Endothelial cell (in vitro differentiated cells): Measurements from ENCODE around the gene TMTC4. TPM values are rescaled to one million over a fixed set of nuclear protein-coding genes. Genes with fewer than 3 reads are reported as not detected.

Source experiments
- DNase-seq: peaks from one replicate; pipeline ENCODE4 v3.0.0; 2021; ENCODE audit warnings: low spot score
- H3K27ac Mint-ChIP-seq: one replicate; pipeline ENCODE4 v1.8.0; 2021; ENCODE audit warnings: mixed read lengths, inconsistent platforms; ENCODE audit not compliant: unreplicated experiment
- H3K27me3 Mint-ChIP-seq: one replicate; pipeline ENCODE4 v1.8.0; 2021; ENCODE audit warnings: mild to moderate bottlenecking, moderate library complexity, mixed read lengths, inconsistent platforms; ENCODE audit not compliant: unreplicated experiment
- H3K36me3 Mint-ChIP-seq: one replicate; pipeline ENCODE4 v1.8.0; 2021; ENCODE audit warnings: mild to moderate bottlenecking, low read depth, mixed read lengths, inconsistent platforms; ENCODE audit not compliant: unreplicated experiment
- H3K4me1 Mint-ChIP-seq: one replicate; pipeline ENCODE4 v1.8.0; 2021; ENCODE audit warnings: mild to moderate bottlenecking, mixed read lengths, inconsistent platforms; ENCODE audit not compliant: unreplicated experiment
- H3K4me3 Mint-ChIP-seq: one replicate; pipeline ENCODE4 v1.8.0; 2021; ENCODE audit warnings: mild to moderate bottlenecking, mixed read lengths, inconsistent platforms; ENCODE audit not compliant: unreplicated experiment
- H3K9me3 Mint-ChIP-seq: one replicate; pipeline ENCODE4 v1.8.0; 2021; ENCODE audit warnings: mixed read lengths, inconsistent platforms; ENCODE audit not compliant: unreplicated experiment
- CTCF ChIP-seq: fragments of 200-600 bp; sonication (generic); IDR thresholded peaks from one replicate; pipeline ENCODE4 v1.5.0; 2021; ENCODE audit warnings: antibody characterized with exemption; ENCODE audit not compliant: unreplicated experiment
- total RNA-seq: library from RNA; stranded (reverse); fragmentation: NEBNext Ultra II Directional; extraction: Animal tissue kit (Norgen Biotek cat#: 25700); gene quantifications from one replicate; pipeline ENCODE4 v1.2.1, GENCODE V29; 2021; ENCODE audit not compliant: unreplicated experiment

Gene TMTC4
- total RNA-seq, 1 donor from 2014 or later = 40.1 TPM

DNA sequence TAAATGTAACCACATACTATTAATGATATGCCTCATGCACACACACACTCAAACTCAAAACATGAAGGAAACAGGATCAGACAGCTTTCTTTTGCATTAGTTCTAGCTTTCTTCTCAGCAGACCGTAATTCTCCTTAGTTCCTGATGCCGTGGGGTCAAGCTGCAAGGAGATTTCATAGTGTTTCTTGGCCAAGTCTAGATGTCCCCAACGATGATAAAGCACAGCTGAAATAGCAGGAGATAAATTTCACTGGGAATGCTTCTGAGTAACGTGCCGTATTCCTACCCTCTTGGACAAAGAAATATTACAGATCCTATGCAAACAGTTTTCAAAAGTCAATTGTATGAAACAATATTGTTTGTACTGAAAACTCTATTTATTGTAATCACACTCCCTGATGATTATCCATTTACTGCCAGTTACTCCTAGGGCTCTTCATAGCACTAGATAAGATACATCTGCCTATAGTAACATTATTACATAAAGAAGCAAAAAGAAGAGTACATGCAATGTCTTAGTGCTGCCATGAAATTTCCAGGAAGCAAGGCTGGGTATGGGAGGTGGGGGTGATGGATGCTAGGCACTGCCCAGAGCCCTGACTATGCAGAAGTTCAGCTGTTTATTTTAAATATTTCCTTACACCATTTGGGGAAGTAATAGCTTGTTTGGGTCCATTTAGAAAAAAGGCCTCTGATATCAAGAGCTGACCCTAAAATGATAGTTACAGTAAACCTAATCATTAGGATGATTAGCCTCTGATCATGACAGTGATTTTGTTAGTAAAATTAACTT lies 69.5 kb downstream of the TMTC4 start:
- DNase-seq = no peak

GRCh38 chr13:100602493-100603111 lies 72.0 kb downstream of the TMTC4 start:
- peaks cover 3% of the 10 kb centered on the region for H3K4me1 Mint-ChIP-seq
- H3K36me3 Mint-ChIP-seq = no peaks in the 10 kb centered on the region
- no peak overlapping the region for H3K4me3 Mint-ChIP-seq
- DNase-seq = no peak
- H3K9me3 Mint-ChIP-seq = no peaks in the 10 kb centered on the region
- TF ChIP-seq CTCF = no peak
- no peak overlapping the region for H3K27ac Mint-ChIP-seq
- peaks cover 2% of the 10 kb centered on the region for H3K27me3 Mint-ChIP-seq

More for the DNA sequence above, 69.5 kb downstream of the TMTC4 start:
- no peaks in the 10 kb centered on the region for H3K36me3 Mint-ChIP-seq
- H3K9me3 Mint-ChIP-seq = no peaks in the 10 kb centered on the region
- no peak overlapping the region for H3K4me3 Mint-ChIP-seq
- peaks cover 2% of the 10 kb centered on the region for H3K27me3 Mint-ChIP-seq
- H3K4me1 Mint-ChIP-seq = peaks cover 16% of the 10 kb centered on the region
- no peak for TF ChIP-seq CTCF
- no peak overlapping the region for H3K27ac Mint-ChIP-seq

DNA sequence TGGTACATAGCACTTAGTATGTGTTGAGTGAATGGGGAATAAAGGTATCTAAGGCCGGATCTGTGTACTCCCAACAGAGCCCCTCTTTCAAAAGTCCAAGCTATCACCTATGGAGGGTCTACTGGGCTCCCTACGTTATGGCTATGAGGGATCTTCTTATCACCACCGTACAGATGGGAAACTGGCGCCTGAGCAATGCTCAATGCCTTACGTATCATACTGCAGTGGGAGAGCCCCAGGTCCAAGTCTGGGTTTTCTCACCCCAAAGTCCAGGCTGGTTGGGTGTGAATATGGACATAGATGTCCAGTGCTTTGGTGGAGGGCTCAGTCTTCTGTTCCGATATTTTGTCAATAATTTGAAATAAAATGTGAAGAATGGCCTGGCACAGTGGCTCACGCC lies 72.9 kb downstream of the TMTC4 start:
- Mint-ChIP-seq H3K9me3 (no peaks in the 10 kb centered on the region), H3K36me3 (no peaks in the 10 kb centered on the region), H3K4me3 (no peak overlapping the region), H3K4me1 (peaks cover 3% of the 10 kb centered on the region), H3K27ac (peak overlapping the region; percentile 33), H3K27me3 (peaks cover 2% of the 10 kb centered on the region)
- no peak for DNase-seq
- TF ChIP-seq CTCF = no peak

DNA sequence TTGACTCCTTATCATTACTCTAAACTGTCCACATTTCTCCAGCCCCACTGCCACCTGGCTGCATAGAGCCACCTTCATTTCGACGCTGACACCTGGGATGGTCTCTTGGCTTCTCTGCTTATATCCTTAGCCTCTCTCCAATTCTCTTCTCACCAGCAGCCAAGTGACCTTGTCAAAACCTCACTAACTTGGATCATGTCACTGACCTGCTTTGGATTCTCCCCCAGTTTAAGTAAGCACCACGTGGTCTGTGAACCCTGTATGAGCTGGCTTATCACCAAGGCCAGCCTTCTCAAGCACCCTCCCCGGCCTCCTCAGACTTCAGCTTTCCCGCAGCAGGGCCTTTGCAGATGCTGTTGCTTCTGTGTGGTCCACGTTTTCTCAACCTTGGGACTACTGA lies 73.7 kb downstream of the TMTC4 start:
- H3K4me3 Mint-ChIP-seq = no peak overlapping the region
- peak overlapping the region; percentile 62 for H3K27ac Mint-ChIP-seq

More for the DNA sequence above, 73.7 kb downstream of the TMTC4 start:
- TF ChIP-seq CTCF = no peak
- no peaks in the 10 kb centered on the region for H3K36me3 Mint-ChIP-seq
- peaks cover 1% of the 10 kb centered on the region for H3K27me3 Mint-ChIP-seq
- DNase-seq = no peak
- peaks cover 3% of the 10 kb centered on the region for H3K4me1 Mint-ChIP-seq
- H3K9me3 Mint-ChIP-seq = no peaks in the 10 kb centered on the region
